HG02678 (cell line): ENCODE results near the gene NXPH3.

Experiments used
- ATAC-seq: cut with Tn5 transposase; IDR thresholded peaks from one replicate; pipeline ENCODE4 v1.9.1; 2021; ENCODE audit warnings: mild to moderate bottlenecking, moderate library complexity; ENCODE audit not compliant: unreplicated experiment

The NXPH3 gene

GRCh38 chr17:49618028-49618611, 42.4 kb downstream of the NXPH3 start:
- ATAC-seq: no peak

GRCh38 chr17:49621420-49621819, 45.7 kb downstream of the NXPH3 start:
- ATAC-seq: no peak

- ATAC-seq: no peak
Measured at GRCh38 chr17:49621946-49622529, 46.4 kb downstream of the NXPH3 start.

GRCh38 chr17:49624896-49625295, 49.2 kb downstream of the NXPH3 start:
- no peak for ATAC-seq

GRCh38 chr17:49629447-49629846, 53.8 kb downstream of the NXPH3 start:
- ATAC-seq: no peak

GRCh38 chr17:49630113-49630900, 54.6 kb downstream of the NXPH3 start:
- no peak for ATAC-seq

- no peak for ATAC-seq
Measured at GRCh38 chr17:49631496-49631895, 55.8 kb downstream of the NXPH3 start.
